ENCODE results near the gene MT4. TPM values are rescaled to one million over a fixed set of nuclear protein-coding genes. Genes with fewer than 3 reads are reported as not detected.

MT4 gene
- total and polyA plus RNA-seq, 2 of the 4 experiments (the other 2 are of a cell fraction): not detected

GRCh38 chr16:56542039-56542438 lies 22.8 kb upstream of the MT4 start:
- in situ Hi-C loops (cut with MboI; ENCODE audit: low sequenced_read_pairs) (loop anchor here (10.0 kb wide), 1 partner anchor 57 kb away; no protein-coding TSS in a partner anchor), dilution Hi-C loops (cut with HindIII; ENCODE audit: low sequenced_read_pairs, unreplicated experiment) (no loop called here), intact Hi-C loops (cut with micrococcal nuclease) (no loop called here)
- POLR2A ChIA-PET (ENCODE audit: unreplicated experiment): no interaction called here
- BruUV-seq (replicated peaks): no TSS peak
- H3K9ac ChIP-seq (ENCODE audit: low read depth, low read length): no peak overlapping the region
- H4K20me1 ChIP-seq (ENCODE audit: insufficient read depth, low read length): no peaks in the 10 kb centered on the region
- no peaks in the 10 kb centered on the region for H3K79me1 ChIP-seq (ENCODE audit: low read depth in 1 of 2, low read length in 2 of 2)
- H3K14ac ChIP-seq (replicated peaks; ENCODE audit: low read depth, low read length): no peak overlapping the region
- 0 out of 2 replicates have a peak, but pooled peaks cover 3% of the 10 kb centered on the region for H3K9me1 ChIP-seq (ENCODE audit: insufficient read depth, low read length)
- no peak overlapping the region for H2AK9ac ChIP-seq (replicated peaks; ENCODE audit: low read depth, low read length, poor library complexity)
- no peak overlapping the region for H2AFZ ChIP-seq (replicated peaks; ENCODE audit: low read length, poor library complexity)
- H2BK20ac ChIP-seq (ENCODE audit: low read depth, low read length): no peak overlapping the region
- no peak for TF ChIP-seq CEBPB (IDR thresholded peaks at IDR 0.05; ENCODE audit: low read depth, low read length)
- TF ChIP-seq RCOR1 (IDR thresholded peaks at IDR 0.05; ENCODE audit: insufficient replicate concordance, low read length): no peak
- TF ChIP-seq, protein P1, sequence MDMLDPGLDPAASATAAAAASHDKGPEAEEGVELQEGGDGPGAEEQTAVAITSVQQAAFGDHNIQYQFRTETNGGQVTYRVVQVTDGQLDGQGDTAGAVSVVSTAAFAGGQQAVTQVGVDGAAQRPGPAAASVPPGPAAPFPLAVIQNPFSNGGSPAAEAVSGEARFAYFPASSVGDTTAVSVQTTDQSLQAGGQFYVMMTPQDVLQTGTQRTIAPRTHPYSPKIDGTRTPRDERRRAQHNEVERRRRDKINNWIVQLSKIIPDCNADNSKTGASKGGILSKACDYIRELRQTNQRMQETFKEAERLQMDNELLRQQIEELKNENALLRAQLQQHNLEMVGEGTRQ (IDR thresholded peaks at IDR 0.05; ENCODE audit: low read depth, low read length): no peak
- TF ChIP-seq, protein P2, sequence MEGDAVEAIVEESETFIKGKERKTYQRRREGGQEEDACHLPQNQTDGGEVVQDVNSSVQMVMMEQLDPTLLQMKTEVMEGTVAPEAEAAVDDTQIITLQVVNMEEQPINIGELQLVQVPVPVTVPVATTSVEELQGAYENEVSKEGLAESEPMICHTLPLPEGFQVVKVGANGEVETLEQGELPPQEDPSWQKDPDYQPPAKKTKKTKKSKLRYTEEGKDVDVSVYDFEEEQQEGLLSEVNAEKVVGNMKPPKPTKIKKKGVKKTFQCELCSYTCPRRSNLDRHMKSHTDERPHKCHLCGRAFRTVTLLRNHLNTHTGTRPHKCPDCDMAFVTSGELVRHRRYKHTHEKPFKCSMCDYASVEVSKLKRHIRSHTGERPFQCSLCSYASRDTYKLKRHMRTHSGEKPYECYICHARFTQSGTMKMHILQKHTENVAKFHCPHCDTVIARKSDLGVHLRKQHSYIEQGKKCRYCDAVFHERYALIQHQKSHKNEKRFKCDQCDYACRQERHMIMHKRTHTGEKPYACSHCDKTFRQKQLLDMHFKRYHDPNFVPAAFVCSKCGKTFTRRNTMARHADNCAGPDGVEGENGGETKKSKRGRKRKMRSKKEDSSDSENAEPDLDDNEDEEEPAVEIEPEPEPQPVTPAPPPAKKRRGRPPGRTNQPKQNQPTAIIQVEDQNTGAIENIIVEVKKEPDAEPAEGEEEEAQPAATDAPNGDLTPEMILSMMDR (conservative IDR thresholded peaks at IDR 0.05; ENCODE audit: low read depth, low read length): no peak
- no peak for TF ChIP-seq FOS (IDR thresholded peaks at IDR 0.05; ENCODE audit: low read depth, low read length)
- no peak for TF ChIP-seq NFE2L2 (IDR thresholded peaks at IDR 0.05; ENCODE audit: low read depth, low read length)
- TF ChIP-seq BHLHE40 (IDR thresholded peaks at IDR 0.05; ENCODE audit: low read depth, low read length): no peak
- no peak for TF ChIP-seq MAFK (IDR thresholded peaks at IDR 0.05; ENCODE audit: low read depth, low read length)
- no peak for TF ChIP-seq RAD21 (IDR thresholded peaks at IDR 0.05; ENCODE audit: low read length)
- no peak for TF ChIP-seq MAZ (IDR thresholded peaks at IDR 0.05; ENCODE audit: borderline replicate concordance, low read depth, low read length)
- TF ChIP-seq RFX5 (IDR thresholded peaks at IDR 0.05; ENCODE audit: low read depth, low read length): no peak
- no peak for TF ChIP-seq CHD1 (IDR thresholded peaks at IDR 0.05; ENCODE audit: low read depth, low read length)
- no peak for TF ChIP-seq SMC3 (IDR thresholded peaks at IDR 0.05; ENCODE audit: low read depth, low read length)
- no peak for TF ChIP-seq POLR2A (IDR thresholded peaks at IDR 0.05; ENCODE audit: low read depth, low read length)
- TF ChIP-seq, protein P3, sequence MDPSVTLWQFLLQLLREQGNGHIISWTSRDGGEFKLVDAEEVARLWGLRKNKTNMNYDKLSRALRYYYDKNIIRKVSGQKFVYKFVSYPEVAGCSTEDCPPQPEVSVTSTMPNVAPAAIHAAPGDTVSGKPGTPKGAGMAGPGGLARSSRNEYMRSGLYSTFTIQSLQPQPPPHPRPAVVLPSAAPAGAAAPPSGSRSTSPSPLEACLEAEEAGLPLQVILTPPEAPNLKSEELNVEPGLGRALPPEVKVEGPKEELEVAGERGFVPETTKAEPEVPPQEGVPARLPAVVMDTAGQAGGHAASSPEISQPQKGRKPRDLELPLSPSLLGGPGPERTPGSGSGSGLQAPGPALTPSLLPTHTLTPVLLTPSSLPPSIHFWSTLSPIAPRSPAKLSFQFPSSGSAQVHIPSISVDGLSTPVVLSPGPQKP (IDR thresholded peaks at IDR 0.05; ENCODE audit: borderline replicate concordance, low read depth, low read length): no peak
- TF ChIP-seq MXI1 (IDR thresholded peaks at IDR 0.05; ENCODE audit: borderline replicate concordance, low read depth, low read length): no peak
- H3K27ac ChIP-seq (ENCODE audit: insufficient read depth, low read length): no peak overlapping the region
- no peak overlapping the region for H3K4ac ChIP-seq (ENCODE audit: low read depth, low read length)
- no peak overlapping the region for H3K56ac ChIP-seq (ENCODE audit: extremely low read depth, insufficient read depth, low read length)
- no CpG with 5 or more reads among the region's 2 CpGs for WGBS, 2 experiments (ENCODE audit: extremely low coverage in 2 of 2, insufficient read length in 1 of 2)
- CTCF ChIA-PET: no interaction called here
- H4K5ac ChIP-seq (ENCODE audit: low read depth, low read length): no peak overlapping the region
- no peak overlapping the region for H3K4me2 ChIP-seq (ENCODE audit: low read depth, low read length)
- peaks cover 5% of the 10 kb centered on the region; the same call in 1 of the 2 replicates for H3K27me3 ChIP-seq (ENCODE audit: control insufficient read depth, insufficient read depth, low read length)
- peaks cover under 1% of the 10 kb centered on the region; the same call in 1 of the 2 replicates for H3K4me1 ChIP-seq (ENCODE audit: control insufficient read depth, insufficient read depth, low read length)
- DNase-seq: no peak
- no peak overlapping the region for H2BK5ac ChIP-seq (ENCODE audit: low read depth, low read length, poor library complexity, severe bottlenecking)
- no peak overlapping the region for H2BK120ac ChIP-seq (ENCODE audit: low read depth, low read length)
- H3K4me3 ChIP-seq (ENCODE audit: insufficient read depth, low read depth, low read length): no peak overlapping the region
- no peak overlapping the region for H2AK5ac ChIP-seq (ENCODE audit: low read depth, low read length)
- H3K23ac ChIP-seq (ENCODE audit: low read depth, low read length): no peak overlapping the region
- no peak overlapping the region for H4K91ac ChIP-seq (ENCODE audit: insufficient read depth, low read depth, low read length)
- H4K8ac ChIP-seq (ENCODE audit: low read depth in 2 of 2, low read length in 2 of 2): no peak overlapping the region
- H2BK15ac ChIP-seq (ENCODE audit: low read depth, low read length): no peak overlapping the region
- H3K9me3 ChIP-seq (ENCODE audit: control insufficient read depth, insufficient read depth, low read length): no peaks in the 10 kb centered on the region
- no peak overlapping the region for H3K18ac ChIP-seq (ENCODE audit: low read depth, low read length)
- H3K36me3 ChIP-seq (ENCODE audit: control insufficient read depth, insufficient read depth, low read length): no peaks in the 10 kb centered on the region
- no peak for ATAC-seq (ENCODE audit: low read depth)

All from IMR-90 (cell line).